HG02623 (cell line): ENCODE results near the gene TEDC1.

ENCODE experiments used
- ATAC-seq: cut with Tn5 transposase; IDR thresholded peaks from one replicate; pipeline ENCODE4 v1.9.1; 2021; ENCODE audit warnings: moderate library complexity; ENCODE audit not compliant: unreplicated experiment

Gene TEDC1

DNA sequence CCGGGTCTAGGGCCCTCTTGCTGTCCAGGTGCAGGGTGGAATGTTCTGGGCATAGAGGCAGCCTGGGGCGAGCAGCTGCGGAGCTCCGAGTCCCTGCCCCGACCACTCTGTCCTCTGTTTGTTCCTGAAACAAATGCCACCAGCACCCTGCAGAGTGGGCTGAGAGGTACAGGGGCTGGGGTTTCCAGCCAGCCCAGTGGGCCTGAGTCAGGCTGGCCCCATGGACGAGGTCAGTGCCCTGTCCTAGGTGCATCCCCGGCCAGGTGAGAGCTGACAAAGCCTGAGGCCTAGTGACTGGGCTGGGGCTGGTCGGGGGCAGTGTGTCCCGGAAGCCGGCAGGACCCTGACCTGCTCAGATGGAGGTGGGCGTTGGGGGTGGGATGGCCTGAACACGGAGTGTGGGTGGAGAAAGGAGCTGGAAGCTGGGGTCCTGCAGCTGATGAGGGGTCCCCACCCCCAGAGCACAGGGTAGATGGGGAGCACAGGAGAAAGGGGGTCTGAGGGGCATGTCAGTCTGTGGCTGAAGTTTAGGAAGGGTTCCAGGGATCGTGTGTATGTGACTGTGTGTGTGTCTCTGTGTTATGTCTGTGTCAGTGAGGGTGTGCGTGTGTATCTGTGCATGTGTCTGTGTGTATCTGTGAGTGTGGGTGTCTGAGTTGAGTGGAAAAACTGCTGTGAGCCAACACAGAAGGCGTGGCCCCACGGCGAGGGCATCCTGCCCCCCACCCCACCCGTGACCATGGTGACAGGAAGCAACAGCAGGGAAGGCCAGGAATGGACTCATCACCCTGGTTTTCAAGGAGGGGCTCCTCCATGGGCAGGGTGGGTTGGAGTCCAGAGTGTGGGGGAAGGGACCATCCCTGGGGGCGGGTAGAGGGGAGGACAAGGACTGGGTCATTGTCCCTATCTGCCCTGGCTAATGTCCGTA, 6.7 kb upstream of the TEDC1 start:
- no peak for ATAC-seq

DNA sequence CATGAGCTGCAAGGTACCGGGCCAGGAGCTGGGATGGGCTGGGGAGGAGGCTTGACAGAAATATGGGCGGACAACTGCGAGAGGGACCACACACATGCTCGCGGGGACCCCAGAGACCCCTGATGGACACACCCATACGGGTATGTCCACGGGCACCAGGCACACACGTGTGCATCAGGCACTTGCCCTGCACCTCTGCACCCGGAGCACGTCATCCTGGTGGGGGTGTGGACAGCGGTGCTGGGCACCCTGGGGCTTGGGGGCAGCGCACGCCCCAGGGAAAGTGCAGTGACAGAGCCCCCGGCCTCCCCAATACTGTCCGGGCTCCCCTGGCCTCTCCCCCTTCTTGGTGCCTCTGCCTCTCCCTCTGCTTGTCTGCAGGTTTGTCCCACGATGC, 6.1 kb upstream of the TEDC1 start:
- ATAC-seq: no peak

DNA sequence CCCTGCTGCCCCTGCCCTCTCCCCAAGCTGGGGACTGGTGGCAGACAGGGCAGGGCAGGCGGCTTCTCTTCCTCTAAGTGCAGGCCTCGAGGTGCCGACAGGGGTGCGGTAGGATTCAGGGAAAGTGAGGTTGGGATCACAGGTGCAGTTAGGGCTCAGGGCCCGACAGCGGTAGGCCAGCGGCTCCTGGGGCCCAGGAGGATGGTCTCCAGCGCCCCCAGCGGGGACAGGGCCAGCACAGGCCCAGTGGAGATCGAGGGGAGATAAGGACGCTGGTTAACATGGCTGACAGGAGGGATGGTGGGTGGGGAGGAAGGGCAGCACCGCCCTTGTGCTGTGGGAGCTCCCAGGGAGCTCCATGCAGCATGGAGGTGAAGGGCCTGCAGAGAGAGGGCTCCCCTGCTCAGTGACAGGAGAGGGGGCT, 5.3 kb upstream of the TEDC1 start:
- ATAC-seq: no peak

DNA sequence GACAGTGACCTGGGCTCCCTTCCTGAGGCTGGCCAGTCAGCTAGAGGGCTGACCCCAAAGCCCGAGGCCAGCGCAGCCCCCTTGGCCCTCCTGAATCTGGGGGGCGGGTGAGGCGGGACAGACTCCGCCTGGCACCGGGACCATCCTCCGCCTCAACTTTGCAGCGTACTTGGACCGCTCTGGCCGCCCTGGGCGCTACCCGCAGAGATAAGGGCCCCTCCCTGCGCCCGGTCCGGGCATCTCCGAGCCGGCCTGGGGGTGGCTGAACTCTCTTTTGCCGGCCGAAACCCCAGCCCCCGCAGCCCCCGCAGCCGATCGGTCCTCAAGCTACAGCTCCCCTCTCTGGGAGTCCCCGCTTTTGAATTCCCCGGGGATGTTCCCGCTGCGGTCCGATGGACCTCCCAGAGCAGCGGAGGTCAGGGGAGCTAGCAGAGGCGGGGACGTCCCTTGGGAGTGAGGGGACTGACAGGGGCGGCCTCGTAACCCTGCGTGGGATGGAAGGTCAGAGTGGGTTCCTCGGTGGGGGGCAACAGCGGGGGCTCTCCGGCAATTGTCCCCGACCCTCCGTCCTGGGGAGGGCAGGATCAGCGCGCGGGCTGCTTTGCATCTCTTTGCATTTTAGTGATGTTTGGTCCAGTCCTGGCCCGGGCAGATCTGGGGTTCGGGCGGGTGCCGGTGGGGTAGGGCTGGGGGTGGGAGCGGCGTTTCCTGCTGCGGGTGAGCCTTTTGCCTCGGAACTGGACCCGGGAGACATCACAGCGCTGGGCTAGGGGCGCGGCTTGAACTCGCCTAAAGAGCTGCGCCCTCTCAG, 4.7 kb upstream of the TEDC1 start, which contains the start of gene CRIP1:
TSS of gene CRIP1 (plus strand) at position 724 of the 811 bp plus-strand sequence. CDS start 374 bp downstream, outside the sequence.
- ATAC-seq: no peak

DNA sequence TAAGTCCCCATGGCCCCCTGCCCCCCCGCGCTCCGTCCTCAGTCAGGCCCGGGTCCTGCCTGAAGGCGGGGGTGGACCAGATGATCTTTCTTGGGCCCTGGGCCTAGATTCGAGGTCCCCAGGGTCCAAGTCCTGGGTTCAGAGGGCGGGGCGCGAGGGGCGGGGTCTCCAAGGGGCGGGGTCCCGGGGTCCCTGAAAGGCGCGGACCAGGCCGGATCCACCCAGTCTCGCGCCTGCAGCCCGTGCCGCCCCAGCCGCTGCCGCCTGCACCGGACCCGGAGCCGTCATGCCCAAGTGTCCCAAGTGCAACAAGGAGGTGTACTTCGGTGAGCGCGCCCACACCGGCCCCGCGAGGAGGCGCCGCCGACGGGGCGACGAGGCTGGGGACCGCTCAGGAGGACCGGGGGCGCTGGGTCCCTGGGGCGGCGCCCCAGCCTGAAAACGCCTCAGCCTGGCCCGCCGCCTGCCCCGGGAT, 4.0 kb upstream of the TEDC1 start:
- no peak for ATAC-seq

DNA sequence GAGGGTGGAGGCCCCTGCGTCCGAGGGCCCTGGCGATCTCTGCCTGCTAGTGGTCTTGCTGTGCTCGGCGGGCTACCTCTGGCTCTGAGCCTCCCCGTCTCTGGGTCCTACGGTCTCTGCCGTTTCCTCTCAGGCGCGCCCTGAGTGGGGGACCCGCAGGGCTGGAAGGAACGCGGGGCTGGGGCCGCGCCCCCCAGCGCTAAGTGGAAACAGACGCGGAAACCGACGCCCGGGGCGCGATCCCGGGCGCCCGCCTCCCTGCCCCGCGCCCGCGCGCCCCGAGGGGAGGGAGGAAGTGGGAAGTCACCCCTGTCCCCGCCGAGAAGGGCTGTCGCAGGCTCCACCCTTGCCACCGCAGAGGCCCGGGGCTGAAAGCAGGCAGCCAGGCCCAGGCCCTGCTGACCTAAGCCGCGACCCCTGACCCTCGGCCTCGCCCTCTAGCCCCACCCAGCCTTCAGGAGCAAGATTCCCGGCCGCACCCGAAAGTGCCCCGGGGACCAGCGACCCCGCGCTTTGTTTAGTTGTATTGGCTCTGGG, 3.5 kb upstream of the TEDC1 start:
- no peak for ATAC-seq

DNA sequence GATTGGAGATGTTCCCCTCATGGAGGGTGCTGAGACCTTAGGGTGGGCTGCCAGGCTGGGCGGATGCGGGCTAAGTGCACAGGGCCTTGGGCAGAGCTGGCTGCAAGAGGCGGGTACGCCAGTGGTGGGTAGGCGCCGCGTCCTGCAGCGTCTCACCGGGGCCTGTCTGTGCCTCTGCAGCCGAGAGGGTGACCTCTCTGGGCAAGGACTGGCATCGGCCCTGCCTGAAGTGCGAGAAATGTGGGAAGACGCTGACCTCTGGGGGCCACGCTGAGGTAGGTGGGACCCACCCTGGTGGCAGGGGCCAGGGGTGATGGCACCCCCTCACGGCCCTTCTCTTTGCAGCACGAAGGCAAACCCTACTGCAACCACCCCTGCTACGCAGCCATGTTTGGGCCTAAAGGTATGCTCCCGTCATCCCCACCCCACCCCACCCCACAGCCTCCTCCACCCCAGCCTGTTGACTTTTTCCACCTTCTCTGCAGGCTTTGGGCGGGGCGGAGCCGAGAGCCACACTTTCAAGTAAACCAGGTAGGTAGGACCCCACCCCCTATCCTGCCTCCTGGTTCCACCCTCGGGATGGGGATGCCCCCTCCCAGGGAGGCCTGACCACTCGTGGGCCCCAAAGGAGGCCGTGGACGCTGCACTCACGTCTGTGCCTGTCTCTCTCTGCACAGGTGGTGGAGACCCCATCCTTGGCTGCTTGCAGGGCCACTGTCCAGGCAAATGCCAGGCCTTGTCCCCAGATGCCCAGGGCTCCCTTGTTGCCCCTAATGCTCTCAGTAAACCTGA, 2.9 kb upstream of the TEDC1 start:
- no peak for ATAC-seq

DNA sequence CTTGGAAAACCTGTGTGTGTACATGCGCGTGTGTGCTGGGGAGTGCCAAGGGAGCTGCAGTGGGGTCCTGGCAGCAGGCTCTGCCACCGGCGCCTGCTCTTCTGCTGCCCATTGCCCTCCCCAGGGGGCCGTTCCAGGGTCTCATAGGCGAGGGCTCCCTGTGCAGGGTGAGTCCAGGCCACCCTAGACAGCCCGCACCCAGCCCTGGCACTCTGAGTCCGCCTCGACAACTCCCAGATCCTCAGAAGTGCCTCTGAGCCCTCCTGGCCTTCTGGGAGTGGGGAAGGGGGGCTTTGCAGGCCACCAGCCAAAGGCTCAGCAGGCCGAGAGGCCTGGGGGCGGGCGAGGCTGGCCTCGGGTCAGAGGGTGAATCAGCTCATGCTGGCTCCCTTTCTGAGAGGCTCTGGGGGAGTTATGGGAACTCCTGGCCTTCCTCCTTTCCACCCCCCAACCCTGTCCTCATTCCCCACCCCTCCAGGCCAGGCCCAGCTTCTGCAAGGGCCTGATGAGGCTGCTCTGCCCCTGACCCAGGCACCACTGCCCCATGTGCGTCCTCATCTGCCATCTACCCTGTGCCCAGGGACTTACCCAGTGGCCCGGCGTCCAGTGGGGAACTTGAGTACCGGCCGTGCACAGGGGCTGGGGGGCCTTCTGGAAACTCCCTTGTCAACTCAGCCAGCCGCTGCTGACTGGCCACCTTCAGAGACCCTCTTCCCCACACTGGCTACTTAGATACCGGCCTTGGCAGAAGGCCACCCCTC, 2.1 kb upstream of the TEDC1 start:
- ATAC-seq: no peak

DNA sequence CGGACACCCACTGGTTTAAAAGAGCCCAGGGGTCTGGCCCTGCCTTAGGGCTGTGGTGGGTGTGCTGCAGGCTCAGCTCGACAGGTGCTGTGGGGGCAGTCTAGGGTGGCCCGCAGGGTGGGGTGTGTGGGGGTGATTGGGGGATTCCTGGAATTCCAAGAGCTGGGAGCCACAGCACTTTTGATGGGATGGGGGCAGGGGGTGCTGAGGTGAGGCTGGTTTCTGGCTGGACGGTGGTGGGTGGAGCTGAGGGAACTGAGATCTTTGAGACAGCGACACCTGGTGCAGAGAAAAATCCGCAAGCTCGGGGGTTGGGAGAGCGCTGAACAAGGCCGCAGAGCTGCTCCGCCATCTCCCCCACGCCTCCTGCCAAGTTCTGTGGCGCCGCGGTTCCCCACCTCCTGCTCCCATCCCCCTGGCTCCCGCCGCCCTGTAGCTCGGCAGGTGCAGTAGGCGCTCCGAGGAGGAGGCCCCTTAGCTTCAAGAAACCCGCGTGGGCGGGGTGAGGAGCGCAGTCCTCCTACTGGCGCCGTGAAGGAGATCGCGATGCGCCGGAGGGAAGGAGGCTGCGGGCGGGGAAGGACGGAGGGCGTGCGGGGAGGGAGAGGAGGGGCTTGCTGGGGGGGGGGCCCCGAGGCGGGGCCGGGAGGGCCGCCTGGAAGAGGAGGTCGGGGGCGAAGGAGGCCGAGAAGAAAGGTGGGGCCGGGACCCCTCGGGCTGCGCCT, 1.3 kb upstream of the TEDC1 start:
- ATAC-seq: no peak

DNA sequence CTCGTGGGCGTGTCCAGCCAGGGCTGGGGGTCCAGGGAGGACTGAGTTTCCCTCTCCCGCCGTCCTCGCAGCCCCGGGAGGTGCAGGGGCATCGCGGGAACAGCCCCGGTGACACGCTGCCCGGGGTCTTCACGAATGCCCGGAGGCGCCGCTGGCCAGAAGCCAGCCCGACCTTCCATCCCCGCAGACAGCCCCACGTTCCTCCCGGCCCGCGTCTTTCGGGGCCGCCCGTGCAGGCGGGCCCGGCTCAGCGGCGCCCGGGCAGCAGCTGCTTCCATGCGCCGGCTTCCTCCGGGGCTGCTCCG, 827 bp upstream of the TEDC1 start:
- ATAC-seq: peak; percentile 0

DNA sequence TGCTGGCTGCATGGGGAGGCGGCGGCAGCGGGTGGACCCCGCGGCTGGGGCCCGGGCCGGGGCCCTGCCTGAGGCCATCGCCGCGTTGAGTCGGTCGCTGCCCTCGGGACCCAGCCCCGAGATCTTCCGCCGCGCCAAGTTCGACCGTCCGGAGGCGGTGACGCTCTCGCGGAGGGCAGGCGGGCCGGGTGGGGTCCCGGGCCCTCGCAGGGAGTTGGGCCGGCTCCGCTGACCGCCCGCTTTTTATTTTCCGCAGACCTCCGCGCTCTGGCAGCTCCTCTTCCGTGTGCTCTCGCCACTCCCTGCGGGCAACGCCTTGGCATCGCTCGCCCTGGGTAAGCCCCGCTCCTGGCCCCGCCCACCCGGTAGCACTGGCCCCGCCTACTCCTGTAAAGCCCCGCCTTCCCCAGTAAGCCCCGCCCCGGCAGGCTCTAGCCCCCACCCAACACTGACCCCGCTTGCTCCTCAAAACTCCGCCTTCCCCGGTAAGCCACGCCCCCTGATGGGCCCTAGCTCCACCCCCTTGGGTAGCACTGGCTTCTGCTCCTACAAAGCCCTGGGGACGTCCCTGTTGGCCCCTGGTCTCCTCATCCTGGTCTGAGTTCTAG, 424 bp downstream of the TEDC1 start:
- no peak for ATAC-seq

DNA sequence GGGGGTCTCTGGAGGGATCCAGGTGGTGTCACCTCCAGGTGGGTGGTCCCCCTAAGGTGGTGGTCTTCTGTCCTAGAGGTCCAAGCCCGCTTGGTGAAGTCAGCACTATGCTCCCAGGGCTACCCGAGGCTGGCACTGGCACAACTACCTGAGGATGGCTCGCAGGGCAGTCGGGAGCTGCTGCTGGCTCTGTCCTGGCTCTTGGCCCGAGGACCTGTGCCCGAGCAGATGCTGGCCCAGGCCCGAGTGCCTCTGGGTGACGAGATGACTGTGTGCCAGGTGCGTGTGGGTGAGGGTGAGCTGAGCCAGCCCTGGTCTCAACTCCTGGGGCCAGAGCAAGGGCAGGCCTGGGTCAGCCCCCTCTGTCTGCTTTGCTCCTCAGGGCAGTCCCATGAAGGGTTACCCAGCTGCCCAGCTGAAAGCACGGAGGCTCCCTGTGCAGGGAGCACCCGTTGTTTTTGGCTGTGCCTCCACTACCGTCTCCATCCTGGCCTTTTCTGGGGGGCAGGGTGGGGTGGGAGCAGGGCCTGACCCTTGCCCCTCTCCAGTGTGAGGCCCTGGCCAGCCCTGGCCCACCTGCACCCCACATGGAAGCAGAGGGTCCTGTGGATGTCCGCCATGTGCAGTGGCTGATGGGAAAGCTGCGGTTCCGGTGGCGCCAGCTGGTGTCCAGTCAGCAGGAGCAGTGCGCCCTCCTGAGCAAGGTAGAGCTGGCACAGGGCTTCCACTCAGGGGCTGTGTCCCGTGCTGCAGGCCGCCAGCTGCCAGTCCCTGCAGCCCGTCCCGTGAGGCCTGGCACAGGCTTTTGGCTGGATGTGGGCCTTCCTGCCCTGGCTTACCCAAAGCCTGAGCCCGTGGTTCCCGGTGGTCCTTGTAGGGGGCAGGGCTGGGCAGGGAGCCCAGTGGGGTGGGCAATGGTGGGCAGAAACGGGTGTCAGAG, 1.3 kb downstream of the TEDC1 start:
- ATAC-seq: no peak

DNA sequence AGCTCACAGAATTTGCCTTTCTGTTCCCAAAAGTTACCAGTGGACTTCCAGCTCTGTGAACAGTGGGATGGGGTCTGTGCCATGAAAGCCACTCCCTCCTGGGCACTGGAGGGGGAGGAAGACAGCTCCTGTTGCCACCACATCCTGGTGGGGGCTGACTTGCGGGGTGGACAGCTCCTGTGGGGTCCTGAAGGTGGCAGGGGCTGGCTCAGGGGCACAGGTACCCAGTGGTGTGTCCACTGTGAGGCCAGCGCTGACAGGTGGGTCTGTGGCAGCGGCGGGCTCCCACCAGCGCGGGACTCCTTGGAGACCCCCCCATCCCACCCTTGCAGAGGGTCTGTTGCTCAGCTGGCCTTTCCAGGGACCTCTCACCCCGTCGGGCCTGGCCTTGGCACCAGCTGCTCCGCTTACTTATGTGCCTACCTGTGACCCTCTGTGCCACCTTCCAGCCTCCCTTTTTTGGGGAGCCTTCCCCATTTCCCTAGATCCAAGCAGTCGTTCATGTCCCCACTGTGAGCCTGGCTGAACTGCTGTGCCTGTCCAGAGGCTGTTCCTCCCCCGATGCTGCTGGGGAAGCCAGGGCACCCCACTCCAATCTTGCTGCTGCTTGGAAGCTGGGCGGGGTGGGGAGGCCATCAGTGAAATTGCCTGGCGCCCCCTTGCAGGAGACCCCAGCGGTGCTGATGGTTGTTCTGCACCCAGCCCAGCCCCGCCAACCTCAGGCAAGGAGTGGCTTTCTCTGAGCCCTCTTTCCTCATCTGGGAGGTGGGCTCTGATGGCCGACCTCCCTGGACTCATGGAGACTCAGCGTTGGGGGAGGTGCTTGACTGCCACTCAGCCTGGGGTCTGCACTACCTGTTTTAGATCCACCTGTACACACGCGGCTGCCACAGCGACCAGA, 2.2 kb downstream of the TEDC1 start:
- ATAC-seq: no peak

DNA sequence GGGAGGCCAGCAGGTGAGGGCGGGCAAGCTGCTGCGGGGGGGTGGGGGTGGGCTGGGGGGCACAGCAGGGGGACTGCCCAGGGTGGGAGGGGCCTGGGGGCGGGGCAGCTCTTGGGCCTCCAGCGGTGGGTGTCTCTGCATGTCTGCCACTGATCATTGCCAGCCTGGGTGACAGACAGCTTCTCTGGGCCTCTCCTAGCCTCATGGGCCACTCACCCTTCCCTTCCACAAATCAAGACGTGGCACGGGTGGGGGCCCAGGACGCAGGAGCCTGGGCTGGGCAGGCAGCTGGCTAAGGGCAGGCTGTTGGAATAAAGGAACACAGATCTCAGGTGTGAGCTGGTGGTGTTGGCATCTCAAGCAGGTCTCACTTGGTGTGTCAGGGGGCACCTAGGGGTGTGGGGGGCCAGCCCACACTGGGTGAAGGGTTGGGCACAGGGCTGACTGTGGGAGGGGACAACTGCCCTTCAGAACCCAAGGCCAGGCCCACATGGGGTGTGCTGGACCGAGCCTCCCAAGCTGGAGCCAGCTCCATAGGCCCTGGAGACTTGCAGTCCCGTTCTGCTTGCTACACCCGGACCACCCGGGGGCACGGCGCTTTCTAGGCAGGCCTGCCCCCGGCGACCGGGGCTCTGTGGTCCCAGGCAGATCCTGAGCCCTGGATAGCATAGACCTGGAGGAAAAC, 3.0 kb downstream of the TEDC1 start:
- ATAC-seq: no peak

DNA sequence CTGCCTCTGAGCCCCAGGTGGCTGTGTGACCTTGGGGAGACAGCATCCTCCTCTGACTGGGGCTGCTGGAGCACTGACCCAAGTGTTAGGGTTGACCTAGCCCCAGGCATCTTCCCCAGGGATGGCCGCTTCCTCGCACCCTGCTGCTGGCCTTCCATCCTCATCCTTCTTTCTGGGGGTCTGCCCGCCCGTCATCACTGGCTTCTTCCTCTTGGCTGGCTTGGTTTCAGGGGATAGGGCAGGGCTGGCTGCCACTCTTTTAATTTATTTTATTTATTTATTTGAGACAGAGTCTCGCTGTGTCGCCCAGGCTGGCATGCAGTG, 3.5 kb downstream of the TEDC1 start:
- ATAC-seq: no peak
